PC-9 (cell line): ENCODE data around the gene AADACL3. TPM values are rescaled to one million over a fixed set of nuclear protein-coding genes. Genes with fewer than 3 reads are reported as not detected.
"Not testable (repeated sequence)": the region's sequence is repeated elsewhere in the genome, so short reads cannot be mapped to it uniquely, and the experiment has no call there.

Source experiments
- BruUV-seq: library from RNA; stranded (reverse); fragments of 400-500 nt; replicated peaks from 2 replicates; lab custom pipeline; 2021; lab: Mats Ljungman, UMichigan
- CTCF ChIA-PET: fragments of 300-600 bp; sonication (Branson Sonifier 250); formaldehyde crosslinking; loops from one replicate; lab custom pipeline; 2022; ENCODE audit warnings: antibody characterized with exemption; lab: Charles Lee
- POLR2A ChIA-PET: fragments of 300-600 bp; sonication (Branson Sonifier 250); formaldehyde crosslinking; loops from one replicate; lab custom pipeline; 2022; ENCODE audit warnings: antibody characterized with exemption; ENCODE audit not compliant: unreplicated experiment; lab: Charles Lee
- DNase-seq, 2 experiments: peaks; one replicate each; pipeline versions ENCODE4 v3.0.0 to v3.0.0-alpha.2; 2015 to 2022; ENCODE audit warnings: mixed read lengths in 1 of 2
- H2AFZ ChIP-seq: fragments of 200-600 bp; sonication (generic); 2 replicates; pipeline ENCODE4 v1.8.1; 2017; ENCODE audit warnings: antibody characterized with exemption
- H3F3A ChIP-seq: fragments of 200-600 bp; sonication (generic); 2 replicates; pipeline ENCODE4 v1.8.1; 2017; ENCODE audit warnings: antibody characterized with exemption, mild to moderate bottlenecking, low read depth; ENCODE audit not compliant: insufficient read depth
- H3K27ac ChIP-seq: fragments of 200-600 bp; sonication (generic); 2 replicates; pipeline ENCODE4 v1.6.1; 2016; ENCODE audit warnings: mixed run types
- H3K27me3 ChIP-seq: fragments of 200-600 bp; sonication (generic); 2 replicates; pipeline ENCODE4 v1.6.1; 2016; ENCODE audit warnings: low read depth, mixed run types; ENCODE audit not compliant: insufficient read depth
- H3K36me3 ChIP-seq: fragments of 200-600 bp; sonication (generic); 2 replicates; pipeline ENCODE4 v1.6.1; 2016; ENCODE audit warnings: low read depth, mixed run types
- H3K4me1 ChIP-seq: fragments of 200-600 bp; sonication (generic); replicated peaks from 2 replicates; pipeline ENCODE4 v1.6.1; 2016; ENCODE audit warnings: mixed run types; ENCODE audit not compliant: insufficient read depth
- H3K4me2 ChIP-seq: fragments of 200-600 bp; sonication (generic); 2 replicates; pipeline ENCODE4 v1.6.1; 2017; ENCODE audit warnings: mixed run types
- H3K4me3 ChIP-seq: fragments of 200-600 bp; sonication (generic); 2 replicates; pipeline ENCODE4 v1.6.1; 2016; ENCODE audit warnings: mixed run types
- H3K79me2 ChIP-seq: fragments of 200-600 bp; sonication (generic); 2 replicates; pipeline ENCODE4 v1.6.1; 2017; ENCODE audit warnings: low read depth, mixed run types
- H3K9me2 ChIP-seq: fragments of 200-600 bp; sonication (generic); 2 replicates; pipeline ENCODE4 v1.8.1; 2017; ENCODE audit warnings: mild to moderate bottlenecking; ENCODE audit not compliant: insufficient read depth
- H3K9me3 ChIP-seq: fragments of 200-600 bp; sonication (generic); 2 replicates; pipeline ENCODE4 v1.8.1; 2016; ENCODE audit warnings: low read depth; ENCODE audit not compliant: insufficient read depth
- H4K20me1 ChIP-seq: fragments of 200-600 bp; sonication (generic); 2 replicates; pipeline ENCODE4 v1.8.1; 2017; ENCODE audit not compliant: insufficient read depth
- EZH2 ChIP-seq: fragments of 200-600 bp; sonication (generic); IDR thresholded peaks from 2 replicates; pipeline ENCODE4 v1.8.0; 2017; ENCODE audit warnings: antibody characterized with exemption, low read depth
- intact Hi-C: fragments of 100-400 bp; cut with micrococcal nuclease; formaldehyde crosslinking; loops from one replicate; pipeline ENCODE4 v1.10.0; 2022; ENCODE audit not compliant: unreplicated experiment
- total RNA-seq: library from RNA; stranded (reverse); gene quantifications from 2 replicates; pipeline ENCODE4 v1.2.3, GENCODE V29; 2021
- TF ChIP-seq, protein P1 (sequence below): fragments of 200-600 bp; sonication (generic); conservative IDR thresholded peaks from 2 replicates; pipeline ENCODE4 v1.6.1; 2017; ENCODE audit warnings: mixed run types, antibody characterized with exemption, mild to moderate bottlenecking, moderate library complexity

Gene AADACL3
- total RNA-seq, 1 experiment from 2014 or later: not detected

DNA sequence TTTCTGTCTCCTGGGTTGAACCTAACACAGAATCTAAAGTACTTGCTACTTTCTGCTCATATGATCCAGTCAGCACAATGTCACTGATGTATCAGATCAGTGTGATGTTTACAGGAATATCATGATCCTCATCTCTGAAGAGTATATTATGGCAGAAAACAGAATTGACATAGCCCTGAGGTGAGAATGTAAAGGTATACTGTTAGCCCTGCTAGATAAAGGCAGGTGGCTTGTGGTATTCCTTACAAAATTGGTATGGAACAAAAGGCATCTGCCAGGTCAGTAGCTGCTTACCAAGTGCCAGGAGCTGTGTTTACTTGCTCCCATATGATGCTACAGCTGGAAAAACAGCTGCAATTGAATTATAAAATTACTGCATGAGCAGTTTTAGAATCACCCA is 41.6 kb upstream of the AADACL3 start:
- no peak for TF ChIP-seq EZH2
- TF ChIP-seq, protein P1, sequence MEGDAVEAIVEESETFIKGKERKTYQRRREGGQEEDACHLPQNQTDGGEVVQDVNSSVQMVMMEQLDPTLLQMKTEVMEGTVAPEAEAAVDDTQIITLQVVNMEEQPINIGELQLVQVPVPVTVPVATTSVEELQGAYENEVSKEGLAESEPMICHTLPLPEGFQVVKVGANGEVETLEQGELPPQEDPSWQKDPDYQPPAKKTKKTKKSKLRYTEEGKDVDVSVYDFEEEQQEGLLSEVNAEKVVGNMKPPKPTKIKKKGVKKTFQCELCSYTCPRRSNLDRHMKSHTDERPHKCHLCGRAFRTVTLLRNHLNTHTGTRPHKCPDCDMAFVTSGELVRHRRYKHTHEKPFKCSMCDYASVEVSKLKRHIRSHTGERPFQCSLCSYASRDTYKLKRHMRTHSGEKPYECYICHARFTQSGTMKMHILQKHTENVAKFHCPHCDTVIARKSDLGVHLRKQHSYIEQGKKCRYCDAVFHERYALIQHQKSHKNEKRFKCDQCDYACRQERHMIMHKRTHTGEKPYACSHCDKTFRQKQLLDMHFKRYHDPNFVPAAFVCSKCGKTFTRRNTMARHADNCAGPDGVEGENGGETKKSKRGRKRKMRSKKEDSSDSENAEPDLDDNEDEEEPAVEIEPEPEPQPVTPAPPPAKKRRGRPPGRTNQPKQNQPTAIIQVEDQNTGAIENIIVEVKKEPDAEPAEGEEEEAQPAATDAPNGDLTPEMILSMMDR: no peak
- H3K4me1 ChIP-seq: no peaks in the 10 kb centered on the region
- POLR2A ChIA-PET: no interaction called here

DNA sequence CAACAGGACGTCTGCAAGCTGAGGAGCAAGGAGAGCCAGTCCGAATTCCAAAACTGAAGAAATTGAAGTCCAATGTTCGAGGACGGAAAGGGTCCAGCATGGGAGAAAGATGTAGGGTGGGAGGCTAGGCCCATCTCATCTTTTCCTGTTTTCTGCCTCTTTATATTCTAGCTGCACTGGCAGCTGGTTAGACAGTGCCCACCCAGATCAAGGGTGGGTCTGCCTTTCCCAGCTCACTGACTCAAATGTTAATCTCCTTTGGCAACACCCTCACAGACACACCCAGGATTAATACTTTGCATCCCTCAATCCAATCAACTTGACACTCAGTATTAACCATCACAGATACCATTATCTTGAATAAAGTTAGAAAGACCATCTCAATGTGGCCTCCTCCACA is 39.8 kb upstream of the AADACL3 start:
- H3K27me3 ChIP-seq, BruUV-seq, H3F3A ChIP-seq, H3K4me3 ChIP-seq, H3K79me2 ChIP-seq, H3K4me1 ChIP-seq, POLR2A ChIA-PET, intact Hi-C loops, CTCF ChIA-PET, H3K27ac ChIP-seq, H2AFZ ChIP-seq, H3K4me2 ChIP-seq, H3K9me2 ChIP-seq, DNase-seq, H3K9me3 ChIP-seq, H3K36me3 ChIP-seq, H4K20me1 ChIP-seq: not testable (repeated sequence)

More for the DNA sequence above, 41.6 kb upstream of the AADACL3 start:
- Histone ChIP-seq H3K36me3 (no peaks in the 10 kb centered on the region), H3K4me3 (no peak overlapping the region), H3K27me3 (no peaks in the 10 kb centered on the region; the same call in 1 of the 2 replicates), H3K9me2 (no peaks in the 10 kb centered on the region), H3K4me2 (no peak overlapping the region), H3F3A (no peaks in the 10 kb centered on the region), H3K27ac (no peak overlapping the region), H3K79me2 (no peaks in the 10 kb centered on the region), H2AFZ (no peak overlapping the region), H4K20me1 (no peaks in the 10 kb centered on the region), H3K9me3 (no peaks in the 10 kb centered on the region)
- CTCF ChIA-PET: no interaction called here
- no peak for DNase-seq
- no TSS peak for BruUV-seq
- intact Hi-C loops: no loop called here

DNA sequence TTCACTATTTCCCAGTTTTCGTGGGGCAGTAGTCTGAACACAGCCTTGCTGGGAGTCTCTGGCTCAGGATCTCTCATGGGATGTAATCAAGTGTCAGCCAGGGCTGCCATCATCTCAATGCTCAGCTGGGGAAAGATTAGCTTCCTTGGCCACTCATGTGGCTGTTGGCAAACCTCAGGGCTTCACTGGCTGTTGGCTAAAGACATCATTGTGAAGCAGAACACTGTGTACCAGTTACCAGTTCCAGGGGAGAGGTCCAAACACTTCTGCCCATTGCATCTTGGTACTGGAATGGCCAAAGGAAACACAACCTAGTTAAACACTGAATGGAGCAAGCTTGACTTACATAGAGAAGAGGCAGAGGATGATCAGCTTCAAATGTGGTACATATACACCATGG is 38.3 kb upstream of the AADACL3 start:
- no peaks in the 10 kb centered on the region for H3K9me3 ChIP-seq
- no peak overlapping the region for H3K4me3 ChIP-seq
- no peak overlapping the region for H2AFZ ChIP-seq
- no peaks in the 10 kb centered on the region for H3K36me3 ChIP-seq
- POLR2A ChIA-PET: no interaction called here
- H3K79me2 ChIP-seq: no peaks in the 10 kb centered on the region
- no peak for DNase-seq
- H3F3A ChIP-seq: no peaks in the 10 kb centered on the region
- no peaks in the 10 kb centered on the region for H3K4me1 ChIP-seq
- peaks cover 4% of the 10 kb centered on the region; the same call in 1 of the 2 replicates for H3K27me3 ChIP-seq
- no peaks in the 10 kb centered on the region for H4K20me1 ChIP-seq
- CTCF ChIA-PET: no interaction called here
- intact Hi-C loops: no loop called here
- TF ChIP-seq EZH2: no peak
- TF ChIP-seq, protein P1: no peak
- H3K4me2 ChIP-seq: no peak overlapping the region
- H3K27ac ChIP-seq: no peak overlapping the region
- H3K9me2 ChIP-seq: no peaks in the 10 kb centered on the region
- no TSS peak for BruUV-seq

DNA sequence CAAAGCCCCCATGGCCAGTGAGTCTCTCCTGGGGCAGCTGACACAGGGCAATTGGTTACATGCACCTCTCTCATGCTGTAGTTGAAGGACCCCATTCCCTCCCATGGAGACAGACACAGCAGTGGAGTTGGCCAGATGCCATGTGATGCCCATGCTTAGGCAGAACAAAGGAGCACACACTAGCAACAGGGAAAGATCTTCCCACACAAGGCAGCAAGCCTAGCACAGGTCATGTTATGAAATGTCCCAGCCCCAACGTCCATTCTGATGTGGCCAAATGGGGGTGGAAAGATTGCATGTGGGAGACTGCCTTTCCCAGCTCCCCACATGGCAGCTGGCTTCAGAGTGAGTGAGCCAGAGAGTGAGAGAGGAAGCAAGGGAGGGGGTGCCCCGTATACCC is 37.6 kb upstream of the AADACL3 start:
- intact Hi-C loops: no loop called here
- ChIA-PET CTCF (no interaction called here), POLR2A (no interaction called here)
- DNase-seq: no peak
- no TSS peak for BruUV-seq
- Histone ChIP-seq H3K27me3 (peaks cover 8% of the 10 kb centered on the region; the same call in 1 of the 2 replicates), H3K4me3 (no peak overlapping the region), H3K9me2 (no peaks in the 10 kb centered on the region), H3K4me1 (no peaks in the 10 kb centered on the region), H4K20me1 (no peaks in the 10 kb centered on the region), H3K36me3 (no peaks in the 10 kb centered on the region), H3K27ac (no peak overlapping the region), H3F3A (no peaks in the 10 kb centered on the region), H2AFZ (no peak overlapping the region), H3K9me3 (no peaks in the 10 kb centered on the region), H3K79me2 (no peaks in the 10 kb centered on the region), H3K4me2 (no peak overlapping the region)
- no peak for TF ChIP-seq EZH2
- TF ChIP-seq, protein P1: no peak
